ENCODE data around the gene GLS.

DNA sequence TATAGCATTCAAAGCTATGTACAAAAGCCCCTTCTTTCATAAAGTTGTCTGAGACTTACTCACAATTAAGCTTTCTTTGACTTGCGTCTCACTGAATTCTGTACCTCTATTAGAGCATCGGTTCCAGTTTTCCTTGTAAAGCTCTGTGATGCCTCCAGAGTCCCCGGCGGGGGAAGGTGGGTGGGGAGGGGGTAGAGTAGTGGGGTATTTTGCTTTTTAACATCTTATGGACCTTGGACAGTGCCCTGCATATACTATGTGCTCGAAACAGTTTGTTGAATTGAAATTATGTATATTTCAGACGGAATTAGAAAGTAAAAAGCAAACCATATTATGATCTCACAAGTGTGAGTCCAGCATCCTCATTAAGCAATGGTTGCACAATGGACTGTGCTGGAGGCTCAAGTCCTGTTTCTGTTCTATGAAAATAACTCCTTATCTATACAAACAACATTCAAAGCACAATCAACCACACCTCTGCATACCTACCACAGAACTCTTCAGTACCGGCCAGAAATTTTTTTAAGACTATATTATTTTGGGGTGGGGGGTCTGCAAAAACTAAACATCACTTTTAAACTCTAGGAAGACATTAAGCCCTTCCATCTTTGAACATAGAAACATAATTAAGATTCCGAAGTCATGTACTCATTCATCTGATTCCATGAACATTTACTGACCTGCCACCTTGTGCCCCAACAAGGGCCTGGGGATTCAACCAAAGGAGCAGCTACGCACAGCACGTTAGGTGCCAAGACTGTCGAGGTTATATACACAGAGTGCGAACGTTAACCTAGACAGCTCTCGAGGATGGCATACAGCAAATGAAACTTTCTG lies 132.4 kb downstream of the GLS start:
- no peak for TF ChIP-seq POLR2A (IDR thresholded peaks at IDR 0.05; ENCODE audit: low read depth, low read length)
- TF ChIP-seq, protein P1, sequence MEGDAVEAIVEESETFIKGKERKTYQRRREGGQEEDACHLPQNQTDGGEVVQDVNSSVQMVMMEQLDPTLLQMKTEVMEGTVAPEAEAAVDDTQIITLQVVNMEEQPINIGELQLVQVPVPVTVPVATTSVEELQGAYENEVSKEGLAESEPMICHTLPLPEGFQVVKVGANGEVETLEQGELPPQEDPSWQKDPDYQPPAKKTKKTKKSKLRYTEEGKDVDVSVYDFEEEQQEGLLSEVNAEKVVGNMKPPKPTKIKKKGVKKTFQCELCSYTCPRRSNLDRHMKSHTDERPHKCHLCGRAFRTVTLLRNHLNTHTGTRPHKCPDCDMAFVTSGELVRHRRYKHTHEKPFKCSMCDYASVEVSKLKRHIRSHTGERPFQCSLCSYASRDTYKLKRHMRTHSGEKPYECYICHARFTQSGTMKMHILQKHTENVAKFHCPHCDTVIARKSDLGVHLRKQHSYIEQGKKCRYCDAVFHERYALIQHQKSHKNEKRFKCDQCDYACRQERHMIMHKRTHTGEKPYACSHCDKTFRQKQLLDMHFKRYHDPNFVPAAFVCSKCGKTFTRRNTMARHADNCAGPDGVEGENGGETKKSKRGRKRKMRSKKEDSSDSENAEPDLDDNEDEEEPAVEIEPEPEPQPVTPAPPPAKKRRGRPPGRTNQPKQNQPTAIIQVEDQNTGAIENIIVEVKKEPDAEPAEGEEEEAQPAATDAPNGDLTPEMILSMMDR (IDR thresholded peaks at IDR 0.05; ENCODE audit: extremely low read depth in 1 of 2, insufficient read depth in 1 of 2, low read depth in 1 of 2, low read length in 2 of 2): no peak
- no peak for TF ChIP-seq EZH2 (IDR thresholded peaks at IDR 0.05; ENCODE audit: borderline replicate concordance, low read depth, low read length, severe bottlenecking)
- no peak for TF ChIP-seq POLR2AphosphoS5 (IDR thresholded peaks at IDR 0.05; ENCODE audit: insufficient read depth, low read depth, low read length)
- no peak for TF ChIP-seq MYC (IDR thresholded peaks at IDR 0.05; ENCODE audit: low read depth, low read length)
- TF ChIP-seq JUN (IDR thresholded peaks at IDR 0.05; ENCODE audit: borderline replicate concordance, insufficient read depth, insufficient read length, low read depth): no peak

Data from endothelial cell of umbilical vein (primary cell).